GM12878 (cell line): ENCODE data around the gene ARMC6. TPM values are rescaled to one million over a fixed set of nuclear protein-coding genes. Genes with fewer than 3 reads are reported as not detected.

Source experiments
- ATAC-seq: fragments of 200-7000 bp; cut with Tn5 transposase; 3 replicates; pipeline ENCODE4 v1.9.1; 2020; ENCODE audit warnings: mild to moderate bottlenecking, moderate library complexity
- BruUV-seq: library from RNA; stranded (reverse); fragments of 400-500 nt; replicated peaks from 2 replicates; lab custom pipeline; 2021; lab: Mats Ljungman, UMichigan
- CTCF ChIA-PET: fragments of 300-600 bp; sonication (Branson Sonifier 250); formaldehyde crosslinking; extraction: SDS; loops from one replicate; lab custom pipeline; 2021; ENCODE audit warnings: inconsistent platforms; lab: Yijun Ruan, JAX
- POLR2A ChIA-PET: fragments of 350-600 bp; formaldehyde crosslinking; extraction: SDS; loops from one replicate; lab custom pipeline; 2021; ENCODE audit warnings: inconsistent platforms; lab: Charles Lee
- RAD21 ChIA-PET: fragments of 300-600 bp; sonication (Branson Sonifier 250); formaldehyde crosslinking; loops from one replicate; lab custom pipeline; 2023; ENCODE audit warnings: antibody characterized with exemption; ENCODE audit not compliant: unreplicated experiment; lab: Charles Lee
- SMC1A ChIA-PET: fragments of 300-600 bp; sonication (Branson Sonifier 250); formaldehyde crosslinking; loops from one replicate; lab custom pipeline; 2023; ENCODE audit not compliant: unreplicated experiment, uncharacterized antibody; lab: Charles Lee
- DNase-seq: peaks from one replicate; pipeline ENCODE4 v3.0.0-alpha.2; 2011; ENCODE audit warnings: low read depth, low spot score
- FAIRE-seq: peaks from 3 replicates; lab custom pipeline; 2011; peaks lifted over from hg19 to GRCh38; lab: Jason Lieb, UNC
- H2AFZ ChIP-seq: 2 replicates; pipeline ENCODE4 v1.6.0; 2011; ENCODE audit warnings: low read depth, low read length, control low read depth; ENCODE audit not compliant: control insufficient read depth
- H3K27ac ChIP-seq: 2 replicates; pipeline ENCODE4 v1.5.1; 2011; ENCODE audit warnings: control low read depth; ENCODE audit not compliant: control insufficient read depth, insufficient read depth
- H3K27me3 ChIP-seq, 2 experiments: replicated peaks in 1 of 2; 2 replicates each; pipeline versions ENCODE4 v1.6.0 to v1.6.1; 2011; ENCODE audit warnings: low read length in 1 of 2; ENCODE audit not compliant: control insufficient read depth in 2 of 2, insufficient read depth in 2 of 2
- H3K36me3 ChIP-seq, 2 experiments: 2 replicates each; pipeline ENCODE4 v1.5.1; 2011; ENCODE audit warnings: low read length in 1 of 2; ENCODE audit not compliant: control insufficient read depth in 2 of 2, insufficient read depth in 2 of 2
- H3K4me1 ChIP-seq: 2 replicates; pipeline ENCODE4 v1.6.1; 2011; ENCODE audit warnings: mild to moderate bottlenecking, low read length, moderate library complexity, mixed read lengths; ENCODE audit not compliant: control insufficient read depth, insufficient read depth
- H3K4me2 ChIP-seq: 2 replicates; pipeline ENCODE4 v1.6.0; 2011; ENCODE audit warnings: control low read depth; ENCODE audit not compliant: control insufficient read depth, insufficient read depth
- H3K4me3 ChIP-seq: fragments of 200-600 bp; sonication (generic); 2 replicates; pipeline ENCODE4 v1.5.1; 2016
- H3K79me2 ChIP-seq: 2 replicates; pipeline ENCODE4 v1.6.0; 2011; ENCODE audit warnings: low read length; ENCODE audit not compliant: control insufficient read depth, insufficient read depth
- H3K9ac ChIP-seq: 2 replicates; pipeline ENCODE4 v1.8.0; 2011; ENCODE audit warnings: low read length, control low read depth, mixed read lengths; ENCODE audit not compliant: control insufficient read depth, insufficient read depth
- H3K9me3 ChIP-seq: replicated peaks from 3 replicates; pipeline ENCODE4 v1.5.1; 2011; ENCODE audit warnings: mild to moderate bottlenecking, low read length; ENCODE audit not compliant: control insufficient read depth, insufficient read depth
- H4K20me1 ChIP-seq: 2 replicates; pipeline ENCODE4 v1.6.0; 2011; ENCODE audit not compliant: control insufficient read depth, insufficient read depth
- ATF7 ChIP-seq: fragments of 450-650 bp; IDR thresholded peaks from 2 replicates; pipeline ENCODE4 v1.6.1; 2016; ENCODE audit warnings: low read depth, mild to moderate bottlenecking
- BACH1 ChIP-seq: fragments of 450-650 bp; IDR thresholded peaks from 2 replicates; pipeline ENCODE4 v1.6.1; 2017; ENCODE audit warnings: mild to moderate bottlenecking, borderline replicate concordance
- GATAD2B ChIP-seq: fragments of 450-650 bp; conservative IDR thresholded peaks from 2 replicates; pipeline ENCODE4 v1.6.1; 2017; ENCODE audit warnings: low read depth, mild to moderate bottlenecking, moderate library complexity
- KAT2A ChIP-seq: conservative IDR thresholded peaks from 2 replicates; pipeline ENCODE4 v1.6.1; 2011; ENCODE audit warnings: low read depth, low read length; ENCODE audit not compliant: control insufficient read depth
- NR2C1 ChIP-seq: fragments of 450-650 bp; IDR thresholded peaks from 2 replicates; pipeline ENCODE4 v1.6.1; 2017; ENCODE audit warnings: antibody characterized with exemption, mild to moderate bottlenecking, moderate library complexity
- POLR2A ChIP-seq: IDR thresholded peaks from 2 replicates; pipeline ENCODE4 v1.6.1; 2011; ENCODE audit warnings: low read depth, mild to moderate bottlenecking, low read length
- RBBP5 ChIP-seq: fragments of 200-600 bp; sonication (generic); conservative IDR thresholded peaks from 2 replicates; pipeline ENCODE4 v1.6.1; 2016
- RELA ChIP-seq: fragments of 450-650 bp; IDR thresholded peaks from 2 replicates; pipeline ENCODE4 v1.8.0; 2014; ENCODE audit warnings: borderline replicate concordance; ENCODE audit not compliant: partially characterized antibody
- SIN3A ChIP-seq: IDR thresholded peaks from 2 replicates; pipeline ENCODE4 v1.6.1; 2012; ENCODE audit warnings: low read depth, low read length, improper control_type of control experiment
- SPI1 ChIP-seq: IDR thresholded peaks from 2 replicates; pipeline ENCODE4 v1.6.1; 2011; ENCODE audit warnings: low read depth, mild to moderate bottlenecking, low read length, moderate library complexity, borderline replicate concordance; ENCODE audit not compliant: insufficient read depth
- TAF1 ChIP-seq: IDR thresholded peaks from 2 replicates; pipeline ENCODE4 v1.6.1; 2011; ENCODE audit warnings: mild to moderate bottlenecking, low read depth, low read length, borderline replicate concordance
- TARDBP ChIP-seq: IDR thresholded peaks from 2 replicates; pipeline ENCODE4 v1.6.1; 2016; ENCODE audit warnings: borderline replicate concordance
- TCF12 ChIP-seq: IDR thresholded peaks from 2 replicates; pipeline ENCODE4 v1.6.1; 2011; ENCODE audit warnings: low read depth, mild to moderate bottlenecking, low read length
- YBX1 ChIP-seq: fragments of 450-650 bp; IDR thresholded peaks from 2 replicates; pipeline ENCODE4 v1.6.1; 2016; ENCODE audit warnings: antibody characterized with exemption
- ZSCAN29 ChIP-seq: fragments of 450-650 bp; IDR thresholded peaks from 2 replicates; pipeline ENCODE4 v1.6.1; 2017; ENCODE audit warnings: mild to moderate bottlenecking, moderate library complexity
- WGBS: methylation state at CpG from one replicate; pipeline ENCODE4 v1.1.6; 2016; ENCODE audit warnings: low lambda C conversion rate; ENCODE audit not compliant: insufficient replicate concordance, insufficient coverage; ENCODE audit errors: missing lambda C conversion rate; 5-methylcytosine and 5-hydroxymethylcytosine counted together
- in situ Hi-C: fragments of 300-500 bp; cut with MboI; formaldehyde crosslinking; loops from 9 replicates; pipeline ENCODE4 v1.14.3; 2018; ENCODE audit warnings: mixed read lengths
- intact Hi-C: fragments of 100-400 bp; cut with micrococcal nuclease; formaldehyde crosslinking; loops from one replicate; pipeline ENCODE4 v1.14.2; 2022; ENCODE audit not compliant: unreplicated experiment
- polyA plus RNA-seq, 11 experiments: library from polyadenylated mRNA; depleted of rRNA in 4 of 11; unstranded in 6 of 11; stranded (reverse) in 5 of 11; fragments of >200 nt; fragmentation: Nextera tagmentation in 4 of 11; fragmentation: Illumina TruSeq in 1 of 11; extraction: Ambion mirVana in 4 of 11; extraction: Trizol in 1 of 11; gene quantifications; 1 replicate in 1 of 11; 2 replicates in 10 of 11; pipeline versions ENCODE4 v1.2.1 to v1.2.3, GENCODE V29; 2011 to 2016; ENCODE audit warnings: inconsistent platforms in 2 of 11, missing spikeins in 2 of 11, low read depth in 1 of 11
- total RNA-seq, 4 experiments: library from RNA; depleted of rRNA in 3 of 4; stranded (reverse); fragments of >200 nt in 3 of 4; fragmentation: Illumina TruSeq in 1 of 4; extraction: Trizol in 1 of 4; gene quantifications; 2 replicates each; pipeline versions ENCODE4 v1.2.1 to v1.2.3, GENCODE V29; 2013 to 2021
- TF ChIP-seq, protein P1 (sequence below): fragments of 450-650 bp; formaldehyde crosslinking; IDR thresholded peaks from 2 replicates; pipeline ENCODE4 v1.5.0; 2022; ENCODE audit warnings: mild to moderate bottlenecking, missing genetic modification characterization
- TF ChIP-seq, protein P2 (sequence below): fragments of 150-350 bp; IDR thresholded peaks from 2 replicates; pipeline ENCODE4 v1.6.1; 2014; ENCODE audit warnings: mild to moderate bottlenecking, low read depth, low read length
- TF ChIP-seq, protein P3 (sequence below): fragments of 450-650 bp; IDR thresholded peaks from 2 replicates; pipeline ENCODE4 v1.6.1; 2016; ENCODE audit warnings: mild to moderate bottlenecking
- TF ChIP-seq, protein P4 (sequence below): IDR thresholded peaks from 2 replicates; pipeline ENCODE4 v1.6.1; 2012; ENCODE audit warnings: low read depth, low read length, improper control_type of control experiment

Gene ARMC6
- total and polyA plus RNA-seq, 10 of the 15 experiments (the other 5 are each of a cell fraction or from before 2014, with no cell fraction given): 1.1 to 64.4 (median 41.6) TPM

DNA sequence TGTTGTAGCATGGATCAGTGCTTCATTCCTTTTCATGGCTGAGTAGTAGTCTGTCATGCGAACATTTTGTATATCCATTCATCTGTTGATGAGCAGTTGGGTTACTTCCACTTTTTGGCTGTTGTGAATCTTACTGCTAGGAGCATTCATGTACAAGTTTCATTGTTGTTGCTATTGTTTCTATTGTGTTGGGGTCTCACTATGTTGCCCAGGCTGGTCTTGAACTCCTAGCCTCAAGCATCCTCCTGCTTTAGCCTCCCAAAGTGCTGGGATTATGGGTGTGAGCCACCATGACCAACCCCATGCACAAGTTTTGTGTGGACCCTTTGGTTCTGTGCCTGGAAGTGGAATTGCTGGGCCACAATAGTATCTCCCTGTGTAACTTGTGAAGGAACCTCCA is 46.2 kb downstream of the ARMC6 start (continued):
- TF ChIP-seq, protein P1, sequence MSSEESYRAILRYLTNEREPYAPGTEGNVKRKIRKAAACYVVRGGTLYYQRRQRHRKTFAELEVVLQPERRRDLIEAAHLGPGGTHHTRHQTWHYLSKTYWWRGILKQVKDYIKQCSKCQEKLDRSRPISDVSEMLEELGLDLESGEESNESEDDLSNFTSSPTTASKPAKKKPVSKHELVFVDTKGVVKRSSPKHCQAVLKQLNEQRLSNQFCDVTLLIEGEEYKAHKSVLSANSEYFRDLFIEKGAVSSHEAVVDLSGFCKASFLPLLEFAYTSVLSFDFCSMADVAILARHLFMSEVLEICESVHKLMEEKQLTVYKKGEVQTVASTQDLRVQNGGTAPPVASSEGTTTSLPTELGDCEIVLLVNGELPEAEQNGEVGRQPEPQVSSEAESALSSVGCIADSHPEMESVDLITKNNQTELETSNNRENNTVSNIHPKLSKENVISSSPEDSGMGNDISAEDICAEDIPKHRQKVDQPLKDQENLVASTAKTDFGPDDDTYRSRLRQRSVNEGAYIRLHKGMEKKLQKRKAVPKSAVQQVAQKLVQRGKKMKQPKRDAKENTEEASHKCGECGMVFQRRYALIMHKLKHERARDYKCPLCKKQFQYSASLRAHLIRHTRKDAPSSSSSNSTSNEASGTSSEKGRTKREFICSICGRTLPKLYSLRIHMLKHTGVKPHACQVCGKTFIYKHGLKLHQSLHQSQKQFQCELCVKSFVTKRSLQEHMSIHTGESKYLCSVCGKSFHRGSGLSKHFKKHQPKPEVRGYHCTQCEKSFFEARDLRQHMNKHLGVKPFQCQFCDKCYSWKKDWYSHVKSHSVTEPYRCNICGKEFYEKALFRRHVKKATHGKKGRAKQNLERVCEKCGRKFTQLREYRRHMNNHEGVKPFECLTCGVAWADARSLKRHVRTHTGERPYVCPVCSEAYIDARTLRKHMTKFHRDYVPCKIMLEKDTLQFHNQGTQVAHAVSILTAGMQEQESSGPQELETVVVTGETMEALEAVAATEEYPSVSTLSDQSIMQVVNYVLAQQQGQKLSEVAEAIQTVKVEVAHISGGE (CRISPR knock-in tag): no peak
- no peak for TF ChIP-seq ZSCAN29
- TF ChIP-seq ATF7: no peak
- TF ChIP-seq RELA: no peak
- TF ChIP-seq BACH1: no peak

DNA sequence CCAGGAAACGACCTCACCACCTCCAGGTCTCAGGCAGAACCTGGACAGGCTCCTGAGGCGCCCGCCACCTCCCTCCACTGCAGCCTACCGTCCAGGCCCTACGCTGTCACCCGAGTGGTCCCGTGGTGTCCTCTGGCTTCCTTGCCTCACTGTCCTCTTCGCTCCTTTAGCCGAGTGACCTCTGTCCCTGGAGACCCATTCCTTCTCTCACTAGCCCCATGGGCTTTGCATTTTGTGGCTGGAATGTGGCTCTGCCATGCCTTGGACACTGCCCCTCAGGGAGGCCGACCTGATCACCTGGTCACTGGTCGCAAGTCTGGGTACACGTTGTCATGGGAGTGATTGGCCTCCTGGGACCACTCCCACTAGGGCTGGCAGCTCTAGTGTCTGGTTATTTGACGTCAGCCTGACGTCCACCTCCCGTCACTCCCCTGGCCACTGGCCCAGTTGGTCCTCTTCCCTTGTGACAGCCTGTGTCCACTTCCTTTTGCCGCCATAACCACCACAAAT is 48.3 kb downstream of the ARMC6 start:
- in situ Hi-C loops: no loop called here
- H3K4me2 ChIP-seq: no peak overlapping the region
- H3K4me3 ChIP-seq: no peak overlapping the region
- no peak overlapping the region for H3K27ac ChIP-seq
- POLR2A ChIA-PET: no interaction called here
- H3K9ac ChIP-seq: no peak overlapping the region
- SMC1A ChIA-PET: interaction anchor here (1.2 kb wide), 1 partner anchor 75 kb away, joined by 3 read pairs; no protein-coding TSS in a partner anchor
- FAIRE-seq: no peak
- 0 out of 2 replicates have a peak, but pooled peaks cover 3% of the 10 kb centered on the region for H4K20me1 ChIP-seq
- DNase-seq: no peak
- H3K27me3 ChIP-seq: no peaks in the 10 kb centered on the region
- 87% methylated on average over 16 of the region's 16 CpGs for WGBS
- ATAC-seq: no peak
- no peaks in the 10 kb centered on the region for H3K9me3 ChIP-seq
- H3K79me2 ChIP-seq: no peaks in the 10 kb centered on the region
- peaks cover 11% of the 10 kb centered on the region for H3K4me1 ChIP-seq
- H3K36me3 ChIP-seq: no peaks in the 10 kb centered on the region; a peak in 2 of 4 replicates
- no TSS peak for BruUV-seq
- intact Hi-C loops: no loop called here
- H2AFZ ChIP-seq: no peak overlapping the region
- CTCF ChIA-PET: no interaction called here
- RAD21 ChIA-PET: no interaction called here
- TF ChIP-seq, protein P2, sequence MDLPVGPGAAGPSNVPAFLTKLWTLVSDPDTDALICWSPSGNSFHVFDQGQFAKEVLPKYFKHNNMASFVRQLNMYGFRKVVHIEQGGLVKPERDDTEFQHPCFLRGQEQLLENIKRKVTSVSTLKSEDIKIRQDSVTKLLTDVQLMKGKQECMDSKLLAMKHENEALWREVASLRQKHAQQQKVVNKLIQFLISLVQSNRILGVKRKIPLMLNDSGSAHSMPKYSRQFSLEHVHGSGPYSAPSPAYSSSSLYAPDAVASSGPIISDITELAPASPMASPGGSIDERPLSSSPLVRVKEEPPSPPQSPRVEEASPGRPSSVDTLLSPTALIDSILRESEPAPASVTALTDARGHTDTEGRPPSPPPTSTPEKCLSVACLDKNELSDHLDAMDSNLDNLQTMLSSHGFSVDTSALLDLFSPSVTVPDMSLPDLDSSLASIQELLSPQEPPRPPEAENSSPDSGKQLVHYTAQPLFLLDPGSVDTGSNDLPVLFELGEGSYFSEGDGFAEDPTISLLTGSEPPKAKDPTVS: no peak
- TF ChIP-seq KAT2A (no peak), YBX1 (no peak), GATAD2B (no peak), TAF1 (no peak), POLR2A (no peak), TCF12 (no peak), RBBP5 (no peak), SIN3A (no peak), SPI1 (no peak), NR2C1 (no peak), TARDBP (no peak)
- TF ChIP-seq, protein P3, sequence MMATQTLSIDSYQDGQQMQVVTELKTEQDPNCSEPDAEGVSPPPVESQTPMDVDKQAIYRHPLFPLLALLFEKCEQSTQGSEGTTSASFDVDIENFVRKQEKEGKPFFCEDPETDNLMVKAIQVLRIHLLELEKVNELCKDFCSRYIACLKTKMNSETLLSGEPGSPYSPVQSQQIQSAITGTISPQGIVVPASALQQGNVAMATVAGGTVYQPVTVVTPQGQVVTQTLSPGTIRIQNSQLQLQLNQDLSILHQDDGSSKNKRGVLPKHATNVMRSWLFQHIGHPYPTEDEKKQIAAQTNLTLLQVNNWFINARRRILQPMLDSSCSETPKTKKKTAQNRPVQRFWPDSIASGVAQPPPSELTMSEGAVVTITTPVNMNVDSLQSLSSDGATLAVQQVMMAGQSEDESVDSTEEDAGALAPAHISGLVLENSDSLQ: no peak
- TF ChIP-seq, protein P4, sequence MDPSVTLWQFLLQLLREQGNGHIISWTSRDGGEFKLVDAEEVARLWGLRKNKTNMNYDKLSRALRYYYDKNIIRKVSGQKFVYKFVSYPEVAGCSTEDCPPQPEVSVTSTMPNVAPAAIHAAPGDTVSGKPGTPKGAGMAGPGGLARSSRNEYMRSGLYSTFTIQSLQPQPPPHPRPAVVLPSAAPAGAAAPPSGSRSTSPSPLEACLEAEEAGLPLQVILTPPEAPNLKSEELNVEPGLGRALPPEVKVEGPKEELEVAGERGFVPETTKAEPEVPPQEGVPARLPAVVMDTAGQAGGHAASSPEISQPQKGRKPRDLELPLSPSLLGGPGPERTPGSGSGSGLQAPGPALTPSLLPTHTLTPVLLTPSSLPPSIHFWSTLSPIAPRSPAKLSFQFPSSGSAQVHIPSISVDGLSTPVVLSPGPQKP: no peak
